HepG2 (cell line): ENCODE data around the gene TCTA. TPM values are rescaled to one million over a fixed set of nuclear protein-coding genes. Genes with fewer than 3 reads are reported as not detected.

Source experiments
- ATAC-seq: fragments of 200-7000 bp; cut with Tn5 transposase; 3 replicates; pipeline ENCODE4 v1.9.1; 2020; ENCODE audit warnings: mild to moderate bottlenecking, moderate library complexity
- BruUV-seq: library from RNA; stranded (reverse); fragments of 400-500 nt; replicated peaks from 2 replicates; lab custom pipeline; 2021; lab: Mats Ljungman, UMichigan
- CTCF ChIA-PET: fragments of 300-600 bp; formaldehyde crosslinking; extraction: SDS; loops from one replicate; lab custom pipeline; 2021; ENCODE audit warnings: low total read pairs, inconsistent platforms, low intra/inter-chr PET ratio; lab: Yijun Ruan, JAX
- POLR2A ChIA-PET: fragments of 350-600 bp; sonication (Branson Sonifier 250); formaldehyde crosslinking; loops from one replicate; lab custom pipeline; 2020; ENCODE audit warnings: antibody characterized with exemption, inconsistent platforms; lab: Yijun Ruan, JAX
- DNase-seq: peaks from one replicate; pipeline ENCODE4 v3.0.0-alpha.2; 2015; ENCODE audit warnings: low spot score
- FAIRE-seq: peaks from 3 replicates; lab custom pipeline; 2011; peaks lifted over from hg19 to GRCh38; lab: Jason Lieb, UNC
- H2AFZ ChIP-seq: one replicate; pipeline ENCODE4 v1.6.1; 2011; ENCODE audit warnings: low read length, inconsistent platforms
- H3K27ac ChIP-seq: fragments of 300-600 bp; 3 replicates; pipeline ENCODE4 v1.8.0; 2011; ENCODE audit warnings: mixed run types, mild to moderate bottlenecking, mixed read lengths, low read length, inconsistent platforms; ENCODE audit not compliant: insufficient read depth; ENCODE audit errors: extremely low read length
- H3K27me3 ChIP-seq, 2 experiments: fragments of 200-600 bp in 1 of 2; 2 replicates in 1 of 2; 3 replicates in 1 of 2; pipeline versions ENCODE4 v1.6.0 to v1.8.0; 2011; ENCODE audit warnings: low read length in 2 of 2, mild to moderate bottlenecking in 2 of 2, moderate library complexity in 2 of 2, inconsistent platforms in 1 of 2; ENCODE audit not compliant: insufficient read depth in 2 of 2, control insufficient read depth in 1 of 2
- H3K36me3 ChIP-seq, 2 experiments: fragments of 200-600 bp in 1 of 2; replicated peaks in 1 of 2; 2 replicates in 1 of 2; 3 replicates in 1 of 2; pipeline versions ENCODE4 v1.5.1 to v1.8.0; 2011; ENCODE audit warnings: low read length in 2 of 2, inconsistent platforms in 1 of 2; ENCODE audit not compliant: insufficient read depth in 2 of 2, control insufficient read depth in 1 of 2
- H3K4me1 ChIP-seq: 2 replicates; pipeline ENCODE4 v1.5.1; 2012; ENCODE audit warnings: low read length, inconsistent platforms; ENCODE audit not compliant: insufficient read depth
- H3K4me2 ChIP-seq: 2 replicates; pipeline ENCODE4 v1.6.0; 2011; ENCODE audit warnings: low read depth, low read length, inconsistent platforms
- H3K4me3 ChIP-seq, 3 experiments: fragments of 200-600 bp in 1 of 3; sonication (generic), shearing (Covaris generic) in 1 of 3; replicated peaks in 1 of 3; 2 replicates each; pipeline ENCODE4 v1.5.1; 2011 to 2016; ENCODE audit warnings: low read length in 3 of 3, inconsistent platforms in 2 of 3, low read depth in 2 of 3, mild to moderate bottlenecking in 2 of 3, control low read depth in 1 of 3, mixed read lengths in 1 of 3; ENCODE audit not compliant: insufficient read depth in 1 of 3
- H3K79me2 ChIP-seq: one replicate; pipeline ENCODE4 v1.6.1; 2011; ENCODE audit warnings: low read length, inconsistent platforms; ENCODE audit not compliant: insufficient read depth
- H3K9ac ChIP-seq: 2 replicates; pipeline ENCODE4 v1.6.0; 2011; ENCODE audit warnings: mild to moderate bottlenecking, low read depth, low read length, inconsistent platforms; ENCODE audit not compliant: insufficient read depth
- H3K9me3 ChIP-seq: 2 replicates; pipeline ENCODE4 v1.5.1; 2012; ENCODE audit warnings: mild to moderate bottlenecking, low read length
- H4K20me1 ChIP-seq: 2 replicates; pipeline ENCODE4 v1.6.0; 2011; ENCODE audit warnings: inconsistent platforms, mild to moderate bottlenecking, low read length, moderate library complexity; ENCODE audit not compliant: insufficient read depth
- AHR ChIP-seq: IDR thresholded peaks from 2 replicates; pipeline ENCODE4 v1.6.1; 2018; ENCODE audit warnings: missing genetic modification reagents, missing compliant biosample characterization
- ARID4A ChIP-seq: sonication (generic); formaldehyde crosslinking; IDR thresholded peaks from 2 replicates; pipeline ENCODE4 v1.5.0; 2020; ENCODE audit warnings: mild to moderate bottlenecking, missing genetic modification reagents, borderline replicate concordance
- ZNF276 ChIP-seq: sonication (generic); formaldehyde crosslinking; IDR thresholded peaks from 2 replicates; pipeline ENCODE4 v1.4.0; 2020; ENCODE audit warnings: mild to moderate bottlenecking, low read depth, missing genetic modification reagents
- ZNF34 ChIP-seq: sonication (generic); formaldehyde crosslinking; IDR thresholded peaks from 2 replicates; pipeline ENCODE4 v1.4.0; 2020; ENCODE audit warnings: mild to moderate bottlenecking, missing genetic modification reagents, borderline replicate concordance
- ZNF512B ChIP-seq: sonication (generic); formaldehyde crosslinking; IDR thresholded peaks from 2 replicates; pipeline ENCODE4 v1.5.1; 2020; ENCODE audit warnings: missing genetic modification reagents, mild to moderate bottlenecking, borderline replicate concordance
- ZNF883 ChIP-seq: sonication (generic); formaldehyde crosslinking; IDR thresholded peaks from 2 replicates; pipeline ENCODE4 v1.5.1; 2020; ENCODE audit warnings: mild to moderate bottlenecking, missing genetic modification reagents; ENCODE audit errors: not compliant biosample characterization
- WGBS: methylation state at CpG from one replicate; pipeline ENCODE4 v1.1.6; 2017; ENCODE audit warnings: low lambda C conversion rate; 5-methylcytosine and 5-hydroxymethylcytosine counted together
- in situ Hi-C: cut with HindIII; loops from 2 replicates; pipeline ENCODE4 v1.10.0; 2017; ENCODE audit warnings: low pct_unique_long_range_greater_than_20kb; ENCODE audit not compliant: extremely low pct_ligation_motif_present
- intact Hi-C: fragments of 100-400 bp; cut with micrococcal nuclease; formaldehyde crosslinking; loops from one replicate; pipeline ENCODE4 v1.10.0; 2022; ENCODE audit not compliant: unreplicated experiment
- polyA plus RNA-seq, 8 experiments: library from polyadenylated mRNA; depleted of rRNA in 3 of 8; stranded (reverse) in 7 of 8; unstranded in 1 of 8; fragments of >200 nt; fragmentation: Illumina TruSeq in 4 of 8; extraction: Trizol in 4 of 8; gene quantifications; 2 replicates each; pipeline versions ENCODE4 v1.2.1 to v1.2.3, GENCODE V29; 2011 to 2016; ENCODE audit warnings: low read depth in 4 of 8, missing spikeins in 1 of 8, mixed read lengths in 1 of 8; ENCODE audit not compliant: insufficient read depth in 1 of 8
- total RNA-seq, 5 experiments: library from RNA; depleted of rRNA; stranded (reverse); fragments of >200 nt; fragmentation: Illumina TruSeq; extraction: Trizol; gene quantifications; 2 replicates each; pipeline ENCODE4 v1.2.3, GENCODE V29; 2016; ENCODE audit warnings: low read depth in 1 of 5
- TF ChIP-seq, protein P1 (sequence below): IDR thresholded peaks from 2 replicates; pipeline ENCODE4 v1.6.1; 2016
- TF ChIP-seq, protein P2 (sequence below): sonication (generic); formaldehyde crosslinking; IDR thresholded peaks from 2 replicates; pipeline ENCODE4 v1.4.0; 2020; ENCODE audit warnings: mild to moderate bottlenecking, missing genetic modification reagents
- TF ChIP-seq, protein P3 (sequence below): sonication (generic); formaldehyde crosslinking; IDR thresholded peaks from 2 replicates; pipeline ENCODE4 v1.4.0; 2020; ENCODE audit warnings: missing genetic modification reagents, borderline replicate concordance

Gene TCTA
- total and polyA plus RNA-seq, 2 of the 13 experiments (the other 11 are each of a cell fraction or from before 2014, with no cell fraction given): 8.3 to 13.2 TPM

GRCh38 chr3:49453621-49454020 lies 41.4 kb downstream of the TCTA start:
- ChIA-PET POLR2A (interaction anchor here (0.6 to 1.2 kb wide), 2 partner anchors 32 to 42 kb away, joined by 4 to 7 read pairs; partner anchors contain the start of genes RHOA and TCTA), CTCF (interaction anchor here (1.3 kb wide), 1 partner anchor 218 kb away, joined by 5 read pairs; no protein-coding TSS in a partner anchor)
- ATAC-seq: no peak
- no peak for FAIRE-seq
- H3K4me2 ChIP-seq: no peak overlapping the region
- no peak overlapping the region for H2AFZ ChIP-seq
- 80% methylated on average over 4 of the region's 4 CpGs for WGBS
- intact Hi-C loops (loop anchor here (1.0 kb wide), 2 partner anchors 86 to 218 kb away; no protein-coding TSS in a partner anchor), in situ Hi-C loops (no loop called here)
- H3K4me3 ChIP-seq: no peak overlapping the region
- no peak for DNase-seq
- H4K20me1 ChIP-seq: no peaks in the 10 kb centered on the region
- H3K9me3 ChIP-seq: no peaks in the 10 kb centered on the region
- H3K27me3 ChIP-seq: no peaks in the 10 kb centered on the region
- BruUV-seq: no TSS peak
- H3K9ac ChIP-seq: no peak overlapping the region
- H3K79me2 ChIP-seq: no peaks in the 10 kb centered on the region
- H3K4me1 ChIP-seq: peaks cover 45% of the 10 kb centered on the region
- H3K27ac ChIP-seq: no peak overlapping the region
- H3K36me3 ChIP-seq: no peaks in the 10 kb centered on the region
- TF ChIP-seq ZNF883 (CRISPR knock-in tag): no peak
- no peak for TF ChIP-seq ZNF276 (CRISPR knock-in tag)
- no peak for TF ChIP-seq ZNF512B (CRISPR knock-in tag)
- TF ChIP-seq, protein P1, sequence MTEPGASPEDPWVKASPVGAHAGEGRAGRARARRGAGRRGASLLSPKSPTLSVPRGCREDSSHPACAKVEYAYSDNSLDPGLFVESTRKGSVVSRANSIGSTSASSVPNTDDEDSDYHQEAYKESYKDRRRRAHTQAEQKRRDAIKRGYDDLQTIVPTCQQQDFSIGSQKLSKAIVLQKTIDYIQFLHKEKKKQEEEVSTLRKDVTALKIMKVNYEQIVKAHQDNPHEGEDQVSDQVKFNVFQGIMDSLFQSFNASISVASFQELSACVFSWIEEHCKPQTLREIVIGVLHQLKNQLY (CRISPR knock-in tag): no peak
- TF ChIP-seq AHR (CRISPR knock-in tag): no peak
- TF ChIP-seq, protein P2, sequence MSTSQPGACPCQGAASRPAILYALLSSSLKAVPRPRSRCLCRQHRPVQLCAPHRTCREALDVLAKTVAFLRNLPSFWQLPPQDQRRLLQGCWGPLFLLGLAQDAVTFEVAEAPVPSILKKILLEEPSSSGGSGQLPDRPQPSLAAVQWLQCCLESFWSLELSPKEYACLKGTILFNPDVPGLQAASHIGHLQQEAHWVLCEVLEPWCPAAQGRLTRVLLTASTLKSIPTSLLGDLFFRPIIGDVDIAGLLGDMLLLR (CRISPR knock-in tag): no peak
- no peak for TF ChIP-seq ZNF34 (CRISPR knock-in tag)
- TF ChIP-seq, protein P3, sequence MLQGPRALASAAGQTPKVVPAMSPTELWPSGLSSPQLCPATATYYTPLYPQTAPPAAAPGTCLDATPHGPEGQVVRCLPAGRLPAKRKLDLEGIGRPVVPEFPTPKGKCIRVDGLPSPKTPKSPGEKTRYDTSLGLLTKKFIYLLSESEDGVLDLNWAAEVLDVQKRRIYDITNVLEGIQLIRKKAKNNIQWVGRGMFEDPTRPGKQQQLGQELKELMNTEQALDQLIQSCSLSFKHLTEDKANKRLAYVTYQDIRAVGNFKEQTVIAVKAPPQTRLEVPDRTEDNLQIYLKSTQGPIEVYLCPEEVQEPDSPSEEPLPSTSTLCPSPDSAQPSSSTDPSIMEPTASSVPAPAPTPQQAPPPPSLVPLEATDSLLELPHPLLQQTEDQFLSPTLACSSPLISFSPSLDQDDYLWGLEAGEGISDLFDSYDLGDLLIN: no peak
- no peak for TF ChIP-seq ARID4A (CRISPR knock-in tag)
